Mesendoderm (in vitro differentiated cells): Measurements from ENCODE around the gene AMIGO3.

Experiments
- DNase-seq: peaks from one replicate; pipeline ENCODE4 v3.0.0; 2013
- H2AK5ac ChIP-seq: 2 replicates; pipeline ENCODE4 v1.6.1; 2013; ENCODE audit warnings: low read length, inconsistent platforms
- H2BK120ac ChIP-seq: 2 replicates; pipeline ENCODE4 v1.6.1; 2013; ENCODE audit warnings: low read depth, mild to moderate bottlenecking, low read length, moderate library complexity, mixed read lengths
- H2BK15ac ChIP-seq: replicated peaks from 2 replicates; pipeline ENCODE4 v1.6.1; 2013; ENCODE audit warnings: low read depth, mild to moderate bottlenecking, moderate library complexity
- H2BK5ac ChIP-seq: 2 replicates; pipeline ENCODE4 v1.6.1; 2013; ENCODE audit warnings: low read length, inconsistent platforms
- H3K18ac ChIP-seq: 2 replicates; pipeline ENCODE4 v1.6.1; 2013; ENCODE audit warnings: mild to moderate bottlenecking, low read length, mixed read lengths
- H3K23ac ChIP-seq: one replicate; pipeline ENCODE4 v1.6.1; 2013; ENCODE audit warnings: low read length
- H3K27ac ChIP-seq: 2 replicates; pipeline ENCODE4 v1.5.1; 2013; ENCODE audit warnings: low read depth, mild to moderate bottlenecking, inconsistent platforms, low read length, moderate library complexity
- H3K27me3 ChIP-seq: 2 replicates; pipeline ENCODE4 v1.6.1; 2013; ENCODE audit warnings: low read length, control low read depth, mild to moderate bottlenecking, inconsistent platforms; ENCODE audit not compliant: insufficient read depth, poor library complexity
- H3K36me3 ChIP-seq: 2 replicates; pipeline ENCODE4 v1.6.1; 2013; ENCODE audit warnings: low read length, inconsistent platforms; ENCODE audit not compliant: control insufficient read depth, insufficient read depth
- H3K4ac ChIP-seq: one replicate; pipeline ENCODE4 v1.6.1; 2013; ENCODE audit warnings: low read depth, mild to moderate bottlenecking, low read length, moderate library complexity
- H3K4me1 ChIP-seq: 2 replicates; pipeline ENCODE4 v1.6.1; 2013; ENCODE audit warnings: low read depth, low read length, inconsistent platforms; ENCODE audit not compliant: control insufficient read depth
- H3K4me2 ChIP-seq: 2 replicates; pipeline ENCODE4 v1.6.1; 2013; ENCODE audit warnings: low read length
- H3K4me3 ChIP-seq: 2 replicates; pipeline ENCODE4 v1.5.1; 2013; ENCODE audit warnings: mild to moderate bottlenecking, low read length
- H3K56ac ChIP-seq: one replicate; pipeline ENCODE4 v1.6.1; 2013; ENCODE audit warnings: low read length
- H3K79me1 ChIP-seq: 2 replicates; pipeline ENCODE4 v1.6.1; 2013; ENCODE audit warnings: low read length, inconsistent platforms
- H3K79me2 ChIP-seq: 2 replicates; pipeline ENCODE4 v1.6.1; 2013; ENCODE audit warnings: mild to moderate bottlenecking, low read length; ENCODE audit not compliant: control insufficient read depth, insufficient read depth
- H3K9ac ChIP-seq: 2 replicates; pipeline ENCODE4 v1.6.1; 2013; ENCODE audit warnings: low read length, inconsistent platforms
- H4K5ac ChIP-seq: one replicate; pipeline ENCODE4 v1.6.1; 2013; ENCODE audit warnings: low read length
- H4K8ac ChIP-seq: one replicate; pipeline ENCODE4 v1.6.1; 2013; ENCODE audit warnings: low read depth, mild to moderate bottlenecking, control low read depth, low read length, moderate library complexity
- WGBS: extraction: QIAGEN DNeasy Blood & Tissue Kit; methylation state at CpG from one replicate; pipeline ENCODE4 v1.1.7; 2013; ENCODE audit warnings: low lambda C conversion rate, missing lambda C conversion rate; ENCODE audit not compliant: insufficient coverage; ENCODE audit errors: extremely low coverage; 5-methylcytosine and 5-hydroxymethylcytosine counted together

Gene AMIGO3

GRCh38 chr3:49723628-49724551, 4.4 kb upstream of the AMIGO3 start, which contains the start of gene GMPPB:
TSS of gene GMPPB (minus strand) at chr3:49723951. CDS start at chr3:49723726, 225 bp downstream.
- H3K4me3 ChIP-seq: peak within 1 kb of the TSS; percentile 74
- WGBS: no CpG with 5 or more reads among the region's 102 CpGs
- H3K79me1 ChIP-seq: peaks cover 12% of the 10 kb centered on the region
- peak within 1 kb of the TSS; percentile 95 for H4K8ac ChIP-seq
- peak within 1 kb of the TSS; percentile 80 for H3K23ac ChIP-seq
- H3K36me3 ChIP-seq: peaks cover 6% of the 10 kb centered on the region
- peak within 1 kb of the TSS; percentile 96 for H3K9ac ChIP-seq
- H3K18ac ChIP-seq: peak within 1 kb of the TSS; percentile 41
- H2BK5ac ChIP-seq: no peak within 1 kb of the TSS
- peak within 1 kb of the TSS; percentile 29 for H2AK5ac ChIP-seq
- peaks cover 4% of the 10 kb centered on the region for H3K4me1 ChIP-seq
- H2BK120ac ChIP-seq: no peak within 1 kb of the TSS
- H4K5ac ChIP-seq: no peak within 1 kb of the TSS
- H3K27me3 ChIP-seq: no peaks in the 10 kb centered on the region
- no peak within 1 kb of the TSS for H2BK15ac ChIP-seq
- H3K56ac ChIP-seq: peak within 1 kb of the TSS; percentile 96
- peak; percentile 99 for DNase-seq
- peak within 1 kb of the TSS; percentile 84 for H3K4me2 ChIP-seq
- peak within 1 kb of the TSS; percentile 61 for H3K4ac ChIP-seq
- H3K79me2 ChIP-seq: peaks cover 7% of the 10 kb centered on the region
- H3K27ac ChIP-seq: peak within 1 kb of the TSS; percentile 55

- H3K36me3 ChIP-seq: peaks cover 6% of the 10 kb centered on the region
- peak overlapping the region; percentile 90 for H3K56ac ChIP-seq
- no peak overlapping the region for H2BK15ac ChIP-seq
- no CpG with 5 or more reads among the region's 20 CpGs for WGBS
- peaks cover 4% of the 10 kb centered on the region for H3K4me1 ChIP-seq
- no peak overlapping the region for H3K18ac ChIP-seq
- no peak overlapping the region for H2BK5ac ChIP-seq
- H2AK5ac ChIP-seq: peak overlapping the region; percentile 29
- no peak overlapping the region for H4K8ac ChIP-seq
- DNase-seq: peak; percentile 61
- H3K79me2 ChIP-seq: peaks cover 7% of the 10 kb centered on the region
- H4K5ac ChIP-seq: no peak overlapping the region
- no peaks in the 10 kb centered on the region for H3K27me3 ChIP-seq
- H3K27ac ChIP-seq: no peak overlapping the region
- H2BK120ac ChIP-seq: no peak overlapping the region
- peak overlapping the region; percentile 17 for H3K4ac ChIP-seq
- H3K4me2 ChIP-seq: peak overlapping the region; percentile 59
- peaks cover 12% of the 10 kb centered on the region for H3K79me1 ChIP-seq
- H3K4me3 ChIP-seq: peak overlapping the region; percentile 74
- peak overlapping the region; percentile 85 for H3K9ac ChIP-seq
- H3K23ac ChIP-seq: no peak overlapping the region
Measured at GRCh38 chr3:49723296-49723627, 3.8 kb upstream of the AMIGO3 start.

- H2BK15ac ChIP-seq: no peak overlapping the region
- no peak overlapping the region for H3K27ac ChIP-seq
- H2BK5ac ChIP-seq: no peak overlapping the region
- H3K4ac ChIP-seq: no peak overlapping the region
- H3K4me3 ChIP-seq: peak overlapping the region; percentile 74
- H3K36me3 ChIP-seq: peaks cover 6% of the 10 kb centered on the region
- H3K4me1 ChIP-seq: peaks cover 4% of the 10 kb centered on the region
- peak overlapping the region; percentile 59 for H3K4me2 ChIP-seq
- H3K27me3 ChIP-seq: no peaks in the 10 kb centered on the region
- no peak overlapping the region for H2AK5ac ChIP-seq
- no peak overlapping the region for H3K23ac ChIP-seq
- H3K56ac ChIP-seq: peak overlapping the region; percentile 90
- no peak overlapping the region for H4K5ac ChIP-seq
- peaks cover 7% of the 10 kb centered on the region for H3K79me2 ChIP-seq
- no peak overlapping the region for H2BK120ac ChIP-seq
- peaks cover 12% of the 10 kb centered on the region for H3K79me1 ChIP-seq
- DNase-seq: no peak
- H4K8ac ChIP-seq: no peak overlapping the region
- H3K18ac ChIP-seq: no peak overlapping the region
- WGBS: no CpG with 5 or more reads among the region's 8 CpGs
- H3K9ac ChIP-seq: peak overlapping the region; percentile 85
Measured at GRCh38 chr3:49722896-49723295, 3.4 kb upstream of the AMIGO3 start.

GRCh38 chr3:49721896-49722781, 2.7 kb upstream of the AMIGO3 start:
- no peak overlapping the region for H3K4ac ChIP-seq
- no CpG with 5 or more reads among the region's 26 CpGs for WGBS
- H2AK5ac ChIP-seq: no peak overlapping the region
- no peak overlapping the region for H3K27ac ChIP-seq
- no peak overlapping the region for H3K9ac ChIP-seq
- H3K4me1 ChIP-seq: peaks cover 4% of the 10 kb centered on the region
- no peaks in the 10 kb centered on the region for H3K27me3 ChIP-seq
- peaks cover 7% of the 10 kb centered on the region for H3K79me2 ChIP-seq
- H3K36me3 ChIP-seq: peaks cover 4% of the 10 kb centered on the region
- no peak overlapping the region for H2BK120ac ChIP-seq
- no peak overlapping the region for H3K4me2 ChIP-seq
- H3K56ac ChIP-seq: no peak overlapping the region
- no peak overlapping the region for H3K18ac ChIP-seq
- no peak overlapping the region for H4K5ac ChIP-seq
- H2BK15ac ChIP-seq: no peak overlapping the region
- no peak for DNase-seq
- no peak overlapping the region for H3K23ac ChIP-seq
- H3K4me3 ChIP-seq: no peak overlapping the region
- H4K8ac ChIP-seq: no peak overlapping the region
- peaks cover 12% of the 10 kb centered on the region for H3K79me1 ChIP-seq
- no peak overlapping the region for H2BK5ac ChIP-seq

GRCh38 chr3:49721596-49721895, 2.1 kb upstream of the AMIGO3 start:
- no CpG with 5 or more reads among the region's 9 CpGs for WGBS
- no peak for DNase-seq

More at GRCh38 chr3:49721596-49721895, 2.1 kb upstream of the AMIGO3 start:
- no peak overlapping the region for H4K5ac ChIP-seq
- H3K18ac ChIP-seq: no peak overlapping the region
- H3K79me1 ChIP-seq: peaks cover 12% of the 10 kb centered on the region
- peaks cover 4% of the 10 kb centered on the region for H3K4me1 ChIP-seq
- H3K4me3 ChIP-seq: no peak overlapping the region
- H2BK120ac ChIP-seq: no peak overlapping the region
- no peak overlapping the region for H3K23ac ChIP-seq
- peaks cover 7% of the 10 kb centered on the region for H3K79me2 ChIP-seq
- H2BK15ac ChIP-seq: no peak overlapping the region
- no peak overlapping the region for H3K56ac ChIP-seq
- H2AK5ac ChIP-seq: no peak overlapping the region
- H2BK5ac ChIP-seq: no peak overlapping the region
- no peak overlapping the region for H3K4me2 ChIP-seq
- no peak overlapping the region for H3K9ac ChIP-seq
- H4K8ac ChIP-seq: no peak overlapping the region
- no peaks in the 10 kb centered on the region for H3K27me3 ChIP-seq
- H3K36me3 ChIP-seq: peaks cover 4% of the 10 kb centered on the region
- H3K27ac ChIP-seq: no peak overlapping the region
- no peak overlapping the region for H3K4ac ChIP-seq
